ENCODE data around the gene ZNF837.

ZNF837 gene

DNA sequence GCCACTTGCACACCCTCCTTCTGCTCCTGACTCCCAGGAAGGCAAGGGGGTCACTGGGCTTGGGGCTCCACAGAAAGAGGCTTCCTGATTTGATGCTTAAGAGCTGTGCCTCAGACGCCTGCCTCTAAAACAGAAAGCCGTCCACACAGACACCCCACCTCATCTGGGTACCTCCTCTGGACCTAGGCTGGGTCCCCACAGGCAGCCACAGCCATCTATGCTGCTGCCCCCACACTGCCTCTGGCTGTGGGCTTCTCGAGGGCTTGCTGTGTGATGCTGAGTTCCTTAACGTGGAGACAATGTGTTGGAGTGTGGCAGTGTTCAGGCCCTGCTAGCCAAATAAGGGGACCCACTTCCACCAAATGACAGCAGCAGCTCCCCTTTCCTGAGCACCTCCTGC, 62.5 kb downstream of the ZNF837 start:
- no peak for DNase-seq (ENCODE audit: low read depth)
